ENCODE results near the gene NCSTN. TPM values are rescaled to one million over a fixed set of nuclear protein-coding genes. Genes with fewer than 3 reads are reported as not detected.

Gene NCSTN
- polyA plus RNA-seq, 3 donors, result 156 to 175 (median 157) TPM

- DNase-seq (ENCODE audit: low read depth in 3 of 3, low spot score in 2 of 3), result no peak
Measured at GRCh38 chr1:160346958-160347357, 3.8 kb downstream of the NCSTN start.

- no peak for DNase-seq (ENCODE audit: low read depth in 3 of 3, low spot score in 2 of 3)
Measured at GRCh38 chr1:160351629-160352028, 8.4 kb downstream of the NCSTN start.

GRCh38 chr1:160352555-160352954, 9.4 kb downstream of the NCSTN start:
- no peak for DNase-seq (ENCODE audit: low read depth in 3 of 3, low spot score in 2 of 3)

- no peak for DNase-seq (ENCODE audit: low read depth in 3 of 3, low spot score in 2 of 3)
Measured at GRCh38 chr1:160353223-160353622, 10.0 kb downstream of the NCSTN start.

GRCh38 chr1:160354388-160354985, 11.3 kb downstream of the NCSTN start:
- DNase-seq (ENCODE audit: low read depth in 3 of 3, low spot score in 2 of 3), result no peak

DNA sequence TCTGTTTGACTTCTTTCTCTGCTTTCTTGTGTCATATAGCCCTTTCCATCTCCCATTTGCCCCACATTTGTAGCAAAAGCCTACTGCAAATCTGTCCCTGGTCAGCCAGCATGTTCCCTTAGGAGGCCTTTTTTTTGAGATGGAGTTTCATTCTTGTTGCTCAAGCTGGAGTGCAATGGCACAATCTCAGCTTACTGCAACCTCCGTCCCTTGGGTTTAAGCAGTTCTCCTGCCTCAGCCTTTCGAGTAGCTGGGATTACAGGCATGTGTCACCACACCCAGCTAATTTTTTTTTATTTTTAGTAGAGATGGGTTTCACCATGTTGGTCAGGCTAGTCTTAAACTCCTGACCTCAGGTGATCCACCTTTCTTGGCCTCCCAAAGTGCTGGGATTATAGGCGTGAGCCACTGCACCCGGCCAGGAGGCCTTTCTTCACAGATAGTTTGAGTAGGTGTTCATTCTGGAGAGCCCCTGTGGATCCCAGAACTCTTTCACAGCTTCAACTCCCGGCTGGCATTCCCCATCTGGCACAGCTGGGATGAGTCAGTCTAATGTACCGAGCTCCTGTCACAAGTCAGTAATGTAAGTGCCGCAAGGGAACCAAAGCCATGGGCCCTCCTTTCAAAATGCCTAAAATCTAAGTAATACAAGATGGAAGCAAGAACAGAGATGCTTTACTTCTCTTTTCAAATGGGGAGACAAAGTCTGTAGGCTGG, 14.3 kb downstream of the NCSTN start:
- DNase-seq (ENCODE audit: low read depth in 3 of 3, low spot score in 2 of 3), result no peak

DNA sequence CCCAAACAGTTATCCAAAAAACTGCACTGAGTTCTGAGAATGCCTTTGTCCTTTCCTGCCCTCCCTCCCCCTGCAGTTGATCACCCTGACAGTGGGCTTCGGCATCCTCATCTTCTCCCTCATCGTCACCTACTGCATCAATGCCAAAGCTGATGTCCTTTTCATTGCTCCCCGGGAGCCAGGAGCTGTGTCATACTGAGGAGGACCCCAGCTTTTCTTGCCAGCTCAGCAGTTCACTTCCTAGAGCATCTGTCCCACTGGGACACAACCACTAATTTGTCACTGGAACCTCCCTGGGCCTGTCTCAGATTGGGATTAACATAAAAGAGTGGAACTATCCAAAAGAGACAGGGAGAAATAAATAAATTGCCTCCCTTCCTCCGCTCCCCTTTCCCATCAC, 14.9 kb downstream of the NCSTN start:
- no peak for DNase-seq (ENCODE audit: low read depth in 3 of 3, low spot score in 2 of 3)

GRCh38 chr1:160359559-160360226, 16.5 kb downstream of the NCSTN start:
- no peak for DNase-seq (ENCODE audit: low read depth in 3 of 3, low spot score in 2 of 3)

DNA sequence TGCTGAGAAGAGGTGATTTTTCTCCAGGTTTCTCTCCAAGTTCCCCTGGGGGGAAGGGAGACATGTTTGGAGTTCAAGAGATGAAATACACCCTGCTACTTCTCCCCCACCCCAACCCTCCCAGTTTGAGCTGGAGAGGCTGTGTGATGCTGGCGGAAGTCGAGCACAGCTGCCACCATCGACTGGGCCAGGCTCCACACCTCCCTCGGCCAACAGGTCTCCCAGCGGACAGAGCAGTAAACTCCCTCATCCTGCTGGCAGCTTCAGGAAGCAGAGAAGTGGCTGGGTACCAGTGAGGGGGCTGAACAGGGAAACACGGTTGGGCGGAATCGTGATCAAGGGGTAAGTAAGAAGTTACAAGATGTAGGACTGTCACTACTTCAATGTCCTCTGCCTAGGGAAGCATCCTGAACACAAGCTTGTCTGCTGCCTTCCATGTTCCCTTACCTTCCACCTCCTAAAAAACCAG, 17.1 kb downstream of the NCSTN start:
- DNase-seq (ENCODE audit: low read depth in 3 of 3, low spot score in 2 of 3), result no peak

DNA sequence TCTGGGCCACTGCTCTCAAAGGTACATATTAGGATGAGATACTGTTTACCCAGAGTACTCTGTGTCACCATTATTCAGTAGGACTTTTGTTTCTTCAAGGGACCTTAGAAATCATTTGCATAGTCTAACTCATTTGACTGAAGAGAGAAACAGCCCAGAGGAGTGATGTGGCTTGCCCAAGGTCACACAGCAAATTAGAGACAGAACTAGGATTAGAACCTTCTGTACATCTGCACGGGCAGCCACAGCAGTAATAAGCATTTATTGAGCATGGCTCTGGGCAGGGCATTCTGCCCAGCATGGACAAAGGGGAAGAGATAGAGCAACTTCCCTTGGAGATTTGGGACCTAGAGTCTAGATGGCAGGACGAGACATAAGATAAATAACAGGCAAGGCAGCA, 18.0 kb downstream of the NCSTN start:
- DNase-seq (ENCODE audit: low read depth in 3 of 3, low spot score in 2 of 3), result no peak

GRCh38 chr1:160361814-160362167, 18.6 kb downstream of the NCSTN start:
- no peak for DNase-seq (ENCODE audit: low read depth in 3 of 3, low spot score in 2 of 3)

- no peak for DNase-seq (ENCODE audit: low read depth in 3 of 3, low spot score in 2 of 3)
Measured at GRCh38 chr1:160362168-160362957, 19.2 kb downstream of the NCSTN start.

- no peak for DNase-seq (ENCODE audit: low read depth in 3 of 3, low spot score in 2 of 3)
Measured at GRCh38 chr1:160363010-160363409, 19.8 kb downstream of the NCSTN start.

DNA sequence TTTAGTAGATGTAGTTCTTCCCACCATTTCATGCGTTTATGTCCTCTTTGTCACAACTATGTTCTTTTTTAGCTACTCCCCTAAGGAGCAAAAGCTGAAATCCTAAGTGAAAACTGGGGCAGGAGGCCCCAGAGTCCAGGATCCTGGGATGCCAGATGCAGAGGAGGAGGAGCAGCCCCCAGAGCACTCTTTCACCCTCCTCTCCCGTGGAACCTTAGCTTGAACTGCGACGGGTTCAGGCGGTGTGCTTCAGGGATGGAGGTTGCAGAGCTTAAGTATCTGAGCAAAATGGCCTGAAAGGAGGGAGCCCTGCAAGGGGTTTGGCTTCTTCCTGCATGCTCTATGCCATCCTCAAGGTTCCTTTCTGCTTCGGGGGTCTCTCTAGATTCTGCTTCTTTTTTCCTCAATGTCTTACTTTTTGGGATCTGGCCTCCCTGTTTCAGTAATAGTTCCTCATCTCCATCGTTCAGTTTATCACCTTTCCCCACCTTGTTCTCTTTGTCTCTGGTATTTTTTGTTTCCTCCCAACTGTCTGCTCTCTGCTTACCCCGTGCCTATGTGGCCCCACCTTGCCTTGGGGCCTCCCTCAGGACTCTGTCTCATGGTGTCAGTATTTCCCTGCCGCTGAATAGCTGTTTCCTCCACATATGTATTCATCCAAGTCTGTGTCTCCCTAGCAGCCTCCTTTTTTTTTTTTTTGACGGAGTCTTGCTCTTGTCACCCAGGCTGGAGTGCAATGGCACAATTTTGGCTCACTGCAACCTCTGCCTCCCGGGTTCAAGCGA, 21.0 kb downstream of the NCSTN start:
- no peak for DNase-seq (ENCODE audit: low read depth in 3 of 3, low spot score in 2 of 3)

DNA sequence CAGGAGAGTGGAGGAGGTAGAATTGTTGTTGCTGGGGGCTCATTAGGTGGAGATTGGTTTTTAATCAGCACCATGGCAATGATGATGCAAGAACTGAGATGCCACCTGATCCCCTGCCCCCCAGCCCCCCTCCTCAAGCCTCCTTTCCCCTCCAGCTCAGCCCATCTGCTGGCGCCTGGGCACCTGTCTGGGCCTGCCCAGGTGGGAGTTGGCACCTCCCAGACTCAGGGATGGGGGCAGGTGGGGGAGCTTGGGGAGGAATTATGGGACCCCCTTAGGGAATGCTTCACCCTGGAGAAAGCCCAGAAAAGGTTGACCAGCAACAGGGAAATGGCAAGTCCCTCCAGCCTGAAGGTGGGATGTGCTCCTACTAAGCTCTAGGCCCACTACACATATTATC, 22.1 kb downstream of the NCSTN start:
- no peak for DNase-seq (ENCODE audit: low read depth in 3 of 3, low spot score in 2 of 3)

GRCh38 chr1:160366731-160367515, 23.7 kb downstream of the NCSTN start, which contains the start of gene NHLH1:
TSS of gene NHLH1 (plus strand) at chr1:160367071. CDS start at chr1:160370732, 3,661 bp downstream.
- no peak for DNase-seq (ENCODE audit: low read depth in 3 of 3, low spot score in 2 of 3)

GRCh38 chr1:160367516-160367900, 24.3 kb downstream of the NCSTN start:
- no peak for DNase-seq (ENCODE audit: low read depth in 3 of 3, low spot score in 2 of 3)

DNA sequence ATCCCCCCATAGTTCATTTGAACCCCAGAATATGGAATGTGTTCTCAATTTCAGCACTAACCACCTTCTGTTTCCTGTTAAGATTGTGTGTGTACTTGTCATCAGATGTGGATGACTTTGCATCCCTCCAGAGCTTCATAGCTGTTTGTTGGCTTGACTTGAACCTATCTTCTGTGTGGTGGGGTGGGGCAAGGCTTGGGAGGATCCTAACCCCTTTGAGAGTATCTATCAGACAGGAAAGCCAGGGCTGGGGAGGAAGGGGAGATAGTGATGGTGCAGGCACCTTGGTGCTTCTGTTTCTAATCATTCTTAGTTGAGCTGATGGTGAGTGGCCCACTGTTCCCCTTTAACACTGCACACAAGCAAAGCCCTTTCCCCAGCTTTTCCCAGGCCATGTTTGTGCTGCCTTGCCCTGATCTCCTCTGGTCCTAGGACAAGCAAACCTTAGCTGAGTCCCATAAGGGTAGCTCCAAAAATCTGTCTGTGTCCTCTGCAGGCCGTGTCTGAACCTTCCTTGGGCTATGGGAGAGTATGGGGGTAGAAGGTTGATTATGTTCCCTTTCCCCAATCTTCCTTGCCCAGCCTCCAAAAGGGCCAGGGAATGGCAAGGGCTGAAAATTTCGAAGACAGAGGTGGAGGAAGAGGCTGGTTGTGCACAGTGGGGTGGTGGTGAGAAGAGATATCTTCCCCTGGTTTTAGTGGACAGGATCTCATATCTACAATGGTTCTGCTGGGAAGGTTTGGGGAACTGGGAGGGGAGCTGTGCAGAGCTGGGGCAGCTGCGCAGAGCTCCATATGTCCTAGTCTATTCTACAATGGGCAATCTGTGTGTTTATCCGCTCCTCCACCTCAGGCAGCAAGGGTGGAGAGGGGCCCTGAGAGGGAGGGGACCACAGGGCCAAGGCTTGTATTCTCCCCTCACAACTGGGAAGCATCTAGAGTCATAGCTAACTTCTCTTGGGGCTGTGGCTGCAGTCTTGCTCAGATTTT, 25.0 kb downstream of the NCSTN start:
- no peak for DNase-seq (ENCODE audit: low read depth in 3 of 3, low spot score in 2 of 3)
